GM21737 (cell line): ENCODE measurements around the gene KRTAP9-3.
"Not testable (repeated sequence)": the region's sequence is repeated elsewhere in the genome, so short reads cannot be mapped to it uniquely, and the experiment has no call there.

Source experiments
- ATAC-seq: cut with Tn5 transposase; IDR thresholded peaks from one replicate; pipeline ENCODE4 v1.9.1; 2021; ENCODE audit warnings: mild to moderate bottlenecking, moderate library complexity; ENCODE audit not compliant: unreplicated experiment

KRTAP9-3 gene

GRCh38 chr17:41232399-41233105, at the start of gene KRTAP9-3:
Gene KRTAP9-3 (plus strand): TSS chr17:41232449. CDS start chr17:41232502, 53 bp downstream.
- ATAC-seq, result not testable (repeated sequence)

GRCh38 chr17:41184480-41184961, 47.7 kb upstream of the KRTAP9-3 start, which contains the start of gene KRTAP4-1:
Gene KRTAP4-1 (minus strand): TSS chr17:41184911. CDS start chr17:41184854, 57 bp downstream.
- ATAC-seq, result no peak

- no peak for ATAC-seq
Measured at GRCh38 chr17:41185001-41185400, 47.2 kb upstream of the KRTAP9-3 start.

GRCh38 chr17:41186872-41187271, 45.4 kb upstream of the KRTAP9-3 start:
- ATAC-seq, result no peak

- not testable (repeated sequence) for ATAC-seq
Measured at GRCh38 chr17:41189837-41190318, 42.4 kb upstream of the KRTAP9-3 start, which contains the start of gene KRTAP9-1. Gene KRTAP9-1 (plus strand): TSS chr17:41189887. CDS start chr17:41189887, 0 bp downstream.

GRCh38 chr17:41190328-41190727, 41.9 kb upstream of the KRTAP9-3 start:
- no peak for ATAC-seq

- no peak for ATAC-seq
Measured at GRCh38 chr17:41196068-41196467, 36.2 kb upstream of the KRTAP9-3 start.

GRCh38 chr17:41199421-41200078, 32.7 kb upstream of the KRTAP9-3 start:
- no peak for ATAC-seq

- ATAC-seq, result no peak
Measured at GRCh38 chr17:41211845-41212466, 20.3 kb upstream of the KRTAP9-3 start.

- no peak for ATAC-seq
Measured at GRCh38 chr17:41212524-41213169, 19.6 kb upstream of the KRTAP9-3 start.

GRCh38 chr17:41215681-41216080, 16.6 kb upstream of the KRTAP9-3 start:
- ATAC-seq, result no peak

GRCh38 chr17:41223821-41224220, 8.4 kb upstream of the KRTAP9-3 start:
- ATAC-seq, result no peak

- ATAC-seq, result no peak
Measured at GRCh38 chr17:41226051-41226450, 6.2 kb upstream of the KRTAP9-3 start.

- not testable (repeated sequence) for ATAC-seq
Measured at GRCh38 chr17:41226598-41227095, 5.6 kb upstream of the KRTAP9-3 start, which contains the start of gene KRTAP9-2. Gene KRTAP9-2 (plus strand): TSS chr17:41226648. CDS start chr17:41226655, 7 bp downstream.

- no peak for ATAC-seq
Measured at GRCh38 chr17:41230094-41230493, 2.2 kb upstream of the KRTAP9-3 start.

- ATAC-seq, result no peak
Measured at GRCh38 chr17:41231731-41232130, 518 bp upstream of the KRTAP9-3 start.

- not testable (repeated sequence) for ATAC-seq
Measured at GRCh38 chr17:41237116-41237515, 4.9 kb downstream of the KRTAP9-3 start.

- not testable (repeated sequence) for ATAC-seq
Measured at GRCh38 chr17:41237949-41238437, 5.7 kb downstream of the KRTAP9-3 start, which contains the start of gene KRTAP9-8. Gene KRTAP9-8 (plus strand): TSS chr17:41237999. CDS start chr17:41238052, 53 bp downstream.

- not testable (repeated sequence) for ATAC-seq
Measured at GRCh38 chr17:41246995-41247787, 14.9 kb downstream of the KRTAP9-3 start.
